ENCODE measurements around the gene SAMMSON.
A peak's percentile ranks its signal among the peaks of the same experiment; 100 is the strongest.

The SAMMSON gene
- total RNA-seq, result 0 to 0.13 (median 0) reads per million in 9 experiments

DNA sequence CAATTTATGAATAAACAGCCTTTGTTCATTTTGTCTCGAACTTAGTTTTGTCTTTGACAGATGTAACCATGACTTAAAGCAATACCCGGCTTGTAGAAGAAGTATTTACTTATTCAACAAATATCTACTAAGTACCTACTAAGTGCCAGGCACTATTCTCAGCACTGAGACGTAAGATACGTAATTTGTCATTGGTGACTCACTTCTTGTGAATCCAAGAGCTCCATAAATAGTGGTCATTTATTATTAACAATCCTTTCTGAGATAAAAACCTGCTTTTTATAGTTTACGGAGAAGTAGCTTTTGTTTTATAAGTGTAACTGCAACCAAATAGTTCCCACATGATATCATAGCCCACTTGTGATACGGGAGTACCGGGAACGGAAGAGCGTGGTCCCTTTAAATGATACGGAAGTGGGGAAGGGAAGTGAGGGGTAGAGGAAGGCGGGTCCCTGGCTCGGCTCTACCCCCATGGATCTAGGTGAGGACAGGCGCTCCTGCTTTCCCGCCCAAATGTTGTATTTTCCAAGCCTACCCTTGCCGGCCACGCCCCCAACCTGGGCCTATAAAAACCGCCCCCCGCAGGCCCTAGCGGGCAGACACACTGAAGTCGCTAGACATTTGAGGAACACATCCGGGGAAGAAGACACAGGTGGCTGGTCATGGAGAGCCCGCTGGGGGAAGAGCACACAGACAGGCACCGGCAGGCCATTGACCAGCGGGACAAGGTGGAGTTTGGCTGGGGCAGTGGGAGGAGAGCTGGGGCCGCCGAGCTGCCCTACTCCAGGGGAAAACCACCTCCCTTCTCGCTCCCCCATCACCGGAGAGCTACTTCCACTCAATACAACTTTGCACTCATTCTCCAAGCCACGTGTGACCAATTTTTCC, at the start of gene SAMMSON:
Gene SAMMSON (plus strand): TSS at position 594 of the 888 bp plus-strand sequence.
- no peak for DNase-seq
- Mint-ChIP-seq H3K4me3 (peak within 1 kb of the TSS in 1 of 2 donors; percentile 44), H3K36me3 (ENCODE audit: insufficient read depth) (no peaks in the 10 kb centered on the region), H3K9me3 (peaks cover 3 to 6% of the 10 kb centered on the region in 2 donors), H3K27me3 (no peaks in the 10 kb centered on the region), H3K4me1 (ENCODE audit: low read depth in 2 of 2) (no peaks in the 10 kb centered on the region), H3K27ac (no peak within 1 kb of the TSS)
- ATAC-seq (replicated peaks), result no peak

DNA sequence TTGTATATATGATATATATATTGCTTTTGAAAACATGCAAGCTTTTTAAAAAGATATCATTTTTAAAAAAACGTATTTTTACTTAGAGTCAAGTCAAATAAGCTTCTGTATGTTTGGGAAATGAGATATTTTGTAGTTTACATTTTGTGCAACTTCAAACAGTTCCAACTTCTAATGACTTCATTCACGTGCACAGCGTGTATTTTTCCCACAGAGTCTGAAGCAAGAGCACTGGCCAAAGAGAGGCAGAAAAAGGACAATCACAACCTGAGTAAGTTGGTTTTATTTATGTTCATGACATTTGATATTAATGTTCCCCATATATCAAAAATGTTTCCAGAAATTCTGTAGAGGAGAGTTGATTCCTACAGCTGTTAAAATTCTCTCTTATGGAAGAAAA, 47.9 kb upstream of the SAMMSON start:
- ATAC-seq (replicated peaks) (no peak), DNase-seq (no peak)
- no peaks in the 10 kb centered on the region for H3K9me3 Mint-ChIP-seq
- H3K36me3 Mint-ChIP-seq (ENCODE audit: insufficient read depth), result no peaks in the 10 kb centered on the region
- no peak overlapping the region for H3K27ac Mint-ChIP-seq
- no peaks in the 10 kb centered on the region for H3K27me3 Mint-ChIP-seq
- H3K4me1 Mint-ChIP-seq (ENCODE audit: low read depth in 2 of 2), result no peaks in the 10 kb centered on the region
- no peak overlapping the region for H3K4me3 Mint-ChIP-seq

DNA sequence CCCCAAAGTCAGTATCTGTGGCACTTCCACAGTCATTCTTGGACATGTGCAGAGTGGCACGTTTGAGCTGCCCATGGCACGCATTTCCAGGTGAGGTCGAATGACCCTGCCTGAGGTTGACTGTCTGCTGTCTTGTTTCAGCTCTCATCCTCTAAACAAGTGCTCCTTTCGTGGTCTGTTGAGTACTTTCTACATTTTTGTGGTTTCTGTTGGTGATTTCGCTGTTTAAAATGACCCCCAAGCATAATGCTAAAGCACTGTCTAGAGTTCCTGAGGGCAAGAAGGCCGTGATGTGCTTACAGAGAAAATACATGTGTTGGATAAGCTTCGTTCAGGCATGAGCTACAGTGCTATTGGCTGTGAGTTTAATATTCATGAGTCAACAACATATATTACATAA, 40.0 kb upstream of the SAMMSON start:
- H3K9me3 Mint-ChIP-seq, result no peaks in the 10 kb centered on the region
- H3K27me3 Mint-ChIP-seq, result no peaks in the 10 kb centered on the region
- H3K4me3 Mint-ChIP-seq, result no peak overlapping the region
- DNase-seq (no peak), ATAC-seq (replicated peaks) (no peak)
- H3K27ac Mint-ChIP-seq, result no peak overlapping the region
- no peaks in the 10 kb centered on the region for H3K36me3 Mint-ChIP-seq (ENCODE audit: insufficient read depth)
- no peaks in the 10 kb centered on the region for H3K4me1 Mint-ChIP-seq (ENCODE audit: low read depth in 2 of 2)

DNA sequence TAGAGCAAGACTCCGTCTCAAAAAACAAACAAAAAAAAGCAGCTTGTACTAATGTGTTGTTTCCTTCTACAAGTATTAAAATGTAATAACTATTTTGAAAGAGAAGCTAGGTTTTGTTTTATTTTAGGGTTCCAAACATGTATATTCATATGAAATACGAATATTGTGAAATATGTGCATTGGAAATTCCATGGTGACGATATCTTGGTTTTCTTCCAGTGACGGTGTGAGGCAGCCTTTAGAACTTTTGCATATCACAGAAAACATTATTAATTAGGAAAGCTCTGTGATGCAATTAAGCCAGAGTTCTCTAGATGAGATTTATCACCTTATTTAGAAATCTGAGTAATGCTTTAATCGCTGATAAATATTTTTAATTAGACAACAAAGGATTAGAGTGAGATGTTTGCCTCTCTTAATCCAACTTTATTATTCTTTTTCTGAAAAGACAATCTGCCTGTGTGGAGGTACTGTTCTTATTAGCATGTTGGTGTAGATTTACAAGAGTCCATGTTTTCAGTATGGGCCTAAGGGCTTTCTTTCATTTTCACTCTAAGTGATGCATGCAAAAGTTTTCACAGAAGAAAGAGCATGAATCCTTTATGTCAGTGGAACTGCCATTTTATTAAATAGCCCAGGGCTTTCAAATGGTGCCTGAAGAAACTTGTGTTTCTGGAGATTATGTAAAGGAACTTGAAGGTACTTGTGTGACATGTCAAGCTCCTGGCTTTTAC, 37.7 kb upstream of the SAMMSON start:
- no peak overlapping the region for H3K4me3 Mint-ChIP-seq
- no peaks in the 10 kb centered on the region for H3K27me3 Mint-ChIP-seq
- ATAC-seq (replicated peaks), result no peak
- H3K9me3 Mint-ChIP-seq, result no peaks in the 10 kb centered on the region
- DNase-seq, result no peak
- no peaks in the 10 kb centered on the region for H3K36me3 Mint-ChIP-seq (ENCODE audit: insufficient read depth)
- no peaks in the 10 kb centered on the region for H3K4me1 Mint-ChIP-seq (ENCODE audit: low read depth in 2 of 2)
- H3K27ac Mint-ChIP-seq, result no peak overlapping the region

DNA sequence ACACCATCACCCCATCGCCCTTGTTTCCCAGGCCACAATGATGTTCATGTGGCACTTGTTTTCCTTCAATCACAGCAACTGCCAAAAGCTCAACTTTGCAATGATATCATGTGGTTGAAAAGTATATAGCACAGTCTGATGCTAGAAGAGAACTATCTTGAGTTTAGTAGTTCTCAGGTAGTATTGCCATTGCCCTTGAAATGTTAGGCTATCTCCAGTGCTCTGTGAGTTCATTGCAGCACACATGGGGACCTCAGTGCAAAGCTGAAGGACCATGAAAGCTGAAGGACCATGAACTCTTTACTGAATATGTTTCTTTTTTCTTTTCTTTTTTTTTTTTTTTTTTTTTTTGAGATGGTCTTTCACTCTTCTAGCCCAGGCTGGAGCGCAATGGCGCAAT, 35.9 kb upstream of the SAMMSON start:
- Mint-ChIP-seq H3K27ac (no peak overlapping the region), H3K9me3 (no peaks in the 10 kb centered on the region), H3K27me3 (no peaks in the 10 kb centered on the region), H3K4me3 (no peak overlapping the region), H3K4me1 (ENCODE audit: low read depth in 2 of 2) (no peaks in the 10 kb centered on the region), H3K36me3 (ENCODE audit: insufficient read depth) (no peaks in the 10 kb centered on the region)
- DNase-seq, result no peak
- no peak for ATAC-seq (replicated peaks)

DNA sequence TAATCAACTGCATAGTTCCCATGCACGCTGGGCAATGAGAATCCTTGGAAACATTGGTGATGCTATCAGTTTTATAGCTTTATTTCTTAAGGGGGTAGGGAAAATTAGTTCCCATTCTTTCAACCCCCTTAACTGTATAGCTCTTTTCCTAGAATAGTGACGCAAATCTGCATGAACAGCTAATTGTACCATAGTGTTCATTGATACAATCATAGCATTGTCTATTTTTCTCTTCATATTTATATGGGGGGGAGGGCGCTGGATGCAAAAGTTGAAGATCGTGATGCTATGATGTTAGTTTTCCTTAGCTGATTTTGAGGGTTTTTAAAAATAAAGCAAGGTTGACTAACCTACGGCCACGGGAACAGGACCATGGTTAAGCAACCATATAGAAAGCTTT, 32.4 kb upstream of the SAMMSON start:
- ATAC-seq (replicated peaks), result no peak

DNA sequence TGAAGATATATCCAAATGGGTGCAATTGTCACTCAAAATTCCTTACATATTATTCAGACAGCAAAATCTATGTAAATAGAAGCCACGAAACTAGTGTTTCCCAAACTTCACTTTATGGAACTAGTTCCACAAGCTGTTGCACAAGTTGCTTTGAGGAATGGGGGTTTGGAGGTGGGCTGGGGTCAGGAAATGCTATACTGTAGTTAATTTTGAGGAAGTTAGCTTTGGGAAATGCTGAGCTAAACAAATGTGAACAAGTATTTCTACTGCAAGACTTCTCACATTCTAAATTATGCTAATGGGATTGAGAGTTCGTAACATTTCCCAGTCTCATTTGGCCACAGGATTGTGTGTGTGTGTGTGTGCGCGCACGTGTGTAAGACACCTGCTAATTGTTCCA, 28.7 kb upstream of the SAMMSON start:
- no peak overlapping the region for H3K4me3 Mint-ChIP-seq
- H3K9me3 Mint-ChIP-seq, result peaks cover 0 to 4% of the 10 kb centered on the region in 2 donors
- DNase-seq (no peak), ATAC-seq (replicated peaks) (no peak)
- H3K27ac Mint-ChIP-seq, result no peak overlapping the region
- no peaks in the 10 kb centered on the region for H3K27me3 Mint-ChIP-seq
- no peaks in the 10 kb centered on the region for H3K4me1 Mint-ChIP-seq (ENCODE audit: low read depth in 2 of 2)
- H3K36me3 Mint-ChIP-seq (ENCODE audit: insufficient read depth), result no peaks in the 10 kb centered on the region

More for the DNA sequence above, 32.4 kb upstream of the SAMMSON start:
- no peak for DNase-seq
- Mint-ChIP-seq H3K4me1 (ENCODE audit: low read depth in 2 of 2) (no peaks in the 10 kb centered on the region), H3K27me3 (no peaks in the 10 kb centered on the region), H3K9me3 (no peaks in the 10 kb centered on the region), H3K27ac (no peak overlapping the region), H3K36me3 (ENCODE audit: insufficient read depth) (no peaks in the 10 kb centered on the region), H3K4me3 (no peak overlapping the region)

DNA sequence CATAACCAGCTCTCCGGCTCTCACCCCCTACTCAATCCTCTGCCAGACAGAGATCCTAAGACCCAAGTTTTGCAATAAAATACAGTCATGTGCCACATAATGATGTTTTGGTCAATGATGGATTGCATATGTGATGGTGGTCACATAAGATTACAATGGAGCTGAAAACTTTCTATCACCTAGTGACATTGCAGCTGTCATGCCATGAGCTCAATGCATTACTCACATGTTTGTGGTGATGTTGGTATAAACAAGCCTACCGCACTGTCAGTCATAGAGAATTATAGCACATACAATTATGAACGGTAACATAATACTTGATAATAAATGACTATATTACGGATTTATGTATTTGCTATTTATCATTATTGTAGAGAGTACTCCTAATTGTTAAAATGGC, 26.9 kb upstream of the SAMMSON start:
- no peak overlapping the region for H3K27ac Mint-ChIP-seq
- no peaks in the 10 kb centered on the region for H3K4me1 Mint-ChIP-seq (ENCODE audit: low read depth in 2 of 2)
- ATAC-seq (replicated peaks), result no peak

DNA sequence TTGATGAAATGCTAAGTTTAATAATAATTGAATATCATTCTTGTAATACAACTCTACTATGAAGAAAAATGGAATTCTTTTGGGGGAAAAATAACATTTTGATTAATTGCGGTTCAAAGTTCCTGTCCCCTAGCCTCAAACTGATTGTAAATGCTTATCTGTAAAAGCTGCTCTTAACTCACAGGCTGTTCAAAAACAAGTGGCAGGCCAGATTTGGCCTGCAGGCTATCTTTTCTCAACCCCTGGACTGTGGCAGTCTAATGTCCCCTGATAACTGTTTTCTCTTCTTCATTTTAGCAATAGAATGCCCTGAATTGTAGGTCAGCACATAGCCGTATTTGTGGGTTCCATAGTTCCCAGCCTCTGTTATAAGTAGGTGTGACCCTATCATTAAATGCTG, 23.5 kb upstream of the SAMMSON start:
- Mint-ChIP-seq H3K27ac (no peak overlapping the region), H3K27me3 (no peaks in the 10 kb centered on the region), H3K36me3 (ENCODE audit: insufficient read depth) (no peaks in the 10 kb centered on the region), H3K4me1 (ENCODE audit: low read depth in 2 of 2) (no peaks in the 10 kb centered on the region), H3K4me3 (no peak overlapping the region), H3K9me3 (peaks cover 8 to 11% of the 10 kb centered on the region in 2 donors)
- no peak for DNase-seq
- no peak for ATAC-seq (replicated peaks)

More for the DNA sequence above, 26.9 kb upstream of the SAMMSON start:
- Mint-ChIP-seq H3K36me3 (ENCODE audit: insufficient read depth) (no peaks in the 10 kb centered on the region), H3K4me3 (no peak overlapping the region), H3K9me3 (peaks cover 4% of the 10 kb centered on the region in 2 donors), H3K27me3 (no peaks in the 10 kb centered on the region)
- no peak for DNase-seq

DNA sequence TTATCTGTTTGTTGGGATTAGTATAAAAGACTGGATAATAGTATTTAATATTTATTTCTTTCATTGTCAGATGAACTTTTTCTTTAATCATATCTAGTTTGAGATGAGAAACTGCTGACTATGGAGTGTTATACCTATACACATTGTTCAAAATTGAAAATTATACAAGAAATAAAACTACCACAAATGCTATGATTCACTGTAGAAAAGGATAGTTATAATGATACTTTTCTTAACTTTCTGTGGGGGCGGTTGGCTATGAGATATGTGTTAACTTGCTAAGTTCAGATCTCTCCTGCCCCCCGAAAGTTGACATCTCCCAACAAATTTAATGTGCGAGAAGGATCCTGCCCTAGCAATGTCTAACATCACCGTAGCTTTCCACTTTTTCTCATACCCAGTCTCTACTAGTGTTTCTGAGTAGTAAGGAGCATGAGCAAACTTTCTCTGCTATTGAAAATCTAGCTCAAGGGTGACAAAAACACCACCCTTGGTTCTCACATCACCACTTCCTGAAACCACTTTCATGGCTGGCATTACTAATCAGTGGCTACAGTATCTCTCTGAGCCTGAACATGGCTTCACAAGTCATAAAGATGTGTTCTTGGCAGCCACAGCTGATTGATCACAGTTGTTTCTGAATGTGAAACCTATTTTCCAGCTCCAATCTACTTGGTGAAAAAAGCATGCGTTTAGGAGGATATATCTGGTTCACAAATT, 15.8 kb upstream of the SAMMSON start:
- ATAC-seq (replicated peaks) (no peak), DNase-seq (no peak)
- peaks cover 4 to 16% of the 10 kb centered on the region in 2 donors for H3K9me3 Mint-ChIP-seq
- H3K4me1 Mint-ChIP-seq (ENCODE audit: low read depth in 2 of 2), result no peaks in the 10 kb centered on the region
- no peak overlapping the region for H3K27ac Mint-ChIP-seq
- peaks cover 0 to 6% of the 10 kb centered on the region in 2 donors for H3K27me3 Mint-ChIP-seq
- no peaks in the 10 kb centered on the region for H3K36me3 Mint-ChIP-seq (ENCODE audit: insufficient read depth)
- H3K4me3 Mint-ChIP-seq, result no peak overlapping the region

DNA sequence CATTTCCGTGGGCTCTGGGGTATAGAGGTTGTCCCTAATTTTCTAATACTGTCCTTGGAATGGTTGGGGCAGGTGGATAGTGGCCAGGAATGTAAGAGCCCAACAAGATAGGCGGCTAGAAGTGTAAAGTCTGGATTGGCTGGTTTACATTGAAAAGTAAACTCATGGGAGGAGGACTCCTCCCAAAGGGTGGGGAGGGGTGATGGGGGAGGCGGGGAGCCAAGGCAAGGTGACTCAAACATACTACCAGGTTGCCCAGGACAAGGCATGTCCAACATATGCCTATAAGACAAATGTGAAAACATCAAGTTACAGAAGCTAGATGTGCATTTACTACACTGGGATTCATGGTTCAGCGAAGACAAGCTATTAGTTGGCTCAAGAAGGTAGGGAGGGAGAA, 14.3 kb upstream of the SAMMSON start:
- Mint-ChIP-seq H3K27me3 (peaks cover 0 to 6% of the 10 kb centered on the region in 2 donors), H3K27ac (no peak overlapping the region), H3K36me3 (ENCODE audit: insufficient read depth) (no peaks in the 10 kb centered on the region), H3K9me3 (peaks cover 4 to 16% of the 10 kb centered on the region in 2 donors), H3K4me1 (ENCODE audit: low read depth in 2 of 2) (no peaks in the 10 kb centered on the region), H3K4me3 (no peak overlapping the region)
- DNase-seq (no peak), ATAC-seq (replicated peaks) (no peak)

DNA sequence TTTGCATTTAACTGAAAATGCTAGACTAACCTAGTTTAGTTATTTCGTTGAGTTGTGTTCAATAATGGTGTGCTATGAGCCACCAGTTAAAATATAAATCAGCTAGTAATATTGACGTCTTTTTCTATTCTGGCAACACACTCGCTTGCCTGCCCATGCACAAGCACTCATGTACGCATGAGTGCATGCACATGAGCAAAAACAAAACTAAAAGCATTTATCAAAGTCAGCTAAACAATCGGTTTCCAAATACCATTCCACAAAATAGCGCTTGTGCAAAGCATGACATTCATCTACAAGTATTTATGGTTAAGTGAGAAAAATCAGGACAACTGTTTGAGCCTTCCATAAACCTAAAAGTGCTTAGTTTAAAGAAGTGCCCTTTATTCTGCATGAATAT, 13.1 kb upstream of the SAMMSON start:
- Mint-ChIP-seq H3K27ac (no peak overlapping the region), H3K4me3 (no peak overlapping the region), H3K36me3 (ENCODE audit: insufficient read depth) (no peaks in the 10 kb centered on the region), H3K27me3 (peaks cover 0 to 6% of the 10 kb centered on the region in 2 donors), H3K9me3 (peaks cover 4 to 16% of the 10 kb centered on the region in 2 donors), H3K4me1 (ENCODE audit: low read depth in 2 of 2) (no peaks in the 10 kb centered on the region)
- no peak for DNase-seq
- no peak for ATAC-seq (replicated peaks)

DNA sequence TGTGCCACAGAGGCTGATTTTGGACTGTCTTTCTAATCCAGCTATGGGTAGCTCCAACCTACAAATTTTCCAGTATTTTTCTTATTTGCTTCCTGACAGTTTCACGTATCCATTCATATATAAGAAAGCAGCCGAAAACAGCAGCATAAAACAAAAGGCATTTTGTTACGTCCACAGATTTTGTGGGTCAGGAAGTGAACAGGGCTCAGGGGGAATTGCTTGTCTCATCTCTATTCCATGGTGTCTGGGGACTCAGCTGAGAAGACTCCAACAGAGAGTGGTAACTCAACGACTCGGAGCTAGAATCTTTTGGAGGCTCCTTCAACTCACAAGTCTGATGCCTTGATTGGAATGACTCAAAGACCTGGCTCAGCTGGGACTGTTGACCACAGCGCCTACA, 11.7 kb upstream of the SAMMSON start:
- H3K36me3 Mint-ChIP-seq (ENCODE audit: insufficient read depth), result no peaks in the 10 kb centered on the region
- peaks cover 0 to 6% of the 10 kb centered on the region in 2 donors for H3K27me3 Mint-ChIP-seq
- H3K27ac Mint-ChIP-seq, result no peak overlapping the region
- H3K4me1 Mint-ChIP-seq (ENCODE audit: low read depth in 2 of 2), result no peaks in the 10 kb centered on the region
- H3K4me3 Mint-ChIP-seq, result no peak overlapping the region
- peaks cover 0 to 7% of the 10 kb centered on the region in 2 donors for H3K9me3 Mint-ChIP-seq
- DNase-seq (no peak), ATAC-seq (replicated peaks) (no peak)
